Measurements from ENCODE around the gene CATSPER3. TPM values are rescaled to one million over a fixed set of nuclear protein-coding genes. Genes with fewer than 3 reads are reported as not detected.

Gene CATSPER3
- total RNA-seq, 4 donors from 2014 or later, result 0.22 to 1.9 (median 0.70) TPM

DNA sequence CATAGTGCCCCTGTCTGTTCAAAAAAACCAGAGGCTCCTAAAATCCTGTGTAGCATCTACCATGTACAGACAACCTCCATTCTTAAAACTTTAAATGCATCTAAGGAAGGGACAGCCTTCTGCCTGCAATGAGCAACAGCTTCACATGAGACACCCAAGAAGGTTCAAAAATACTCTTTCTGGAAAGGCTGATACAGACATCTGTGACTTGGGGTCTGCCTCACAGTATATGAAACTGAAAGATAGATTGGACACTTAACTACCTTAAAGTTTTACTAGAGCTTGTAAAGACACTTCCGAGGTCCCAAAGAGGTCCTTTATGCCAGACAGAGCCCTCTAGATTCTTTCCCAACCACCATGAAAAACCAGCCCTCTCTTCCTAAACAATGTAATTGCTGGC is 28.2 kb upstream of the CATSPER3 start:
- Histone ChIP-seq H3K36me3 (no peaks in the 10 kb centered on the region), H3K4me1 (peaks cover 9 to 22% of the 10 kb centered on the region in 2 donors), H3K27me3 (no peaks in the 10 kb centered on the region), H3K27ac (no peak overlapping the region), H3K9me3 (no peaks in the 10 kb centered on the region), H3K4me3 (no peak overlapping the region)
- no peak for TF ChIP-seq POLR2A (IDR thresholded peaks at IDR 0.05)
- TF ChIP-seq, protein P1, sequence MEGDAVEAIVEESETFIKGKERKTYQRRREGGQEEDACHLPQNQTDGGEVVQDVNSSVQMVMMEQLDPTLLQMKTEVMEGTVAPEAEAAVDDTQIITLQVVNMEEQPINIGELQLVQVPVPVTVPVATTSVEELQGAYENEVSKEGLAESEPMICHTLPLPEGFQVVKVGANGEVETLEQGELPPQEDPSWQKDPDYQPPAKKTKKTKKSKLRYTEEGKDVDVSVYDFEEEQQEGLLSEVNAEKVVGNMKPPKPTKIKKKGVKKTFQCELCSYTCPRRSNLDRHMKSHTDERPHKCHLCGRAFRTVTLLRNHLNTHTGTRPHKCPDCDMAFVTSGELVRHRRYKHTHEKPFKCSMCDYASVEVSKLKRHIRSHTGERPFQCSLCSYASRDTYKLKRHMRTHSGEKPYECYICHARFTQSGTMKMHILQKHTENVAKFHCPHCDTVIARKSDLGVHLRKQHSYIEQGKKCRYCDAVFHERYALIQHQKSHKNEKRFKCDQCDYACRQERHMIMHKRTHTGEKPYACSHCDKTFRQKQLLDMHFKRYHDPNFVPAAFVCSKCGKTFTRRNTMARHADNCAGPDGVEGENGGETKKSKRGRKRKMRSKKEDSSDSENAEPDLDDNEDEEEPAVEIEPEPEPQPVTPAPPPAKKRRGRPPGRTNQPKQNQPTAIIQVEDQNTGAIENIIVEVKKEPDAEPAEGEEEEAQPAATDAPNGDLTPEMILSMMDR (IDR thresholded peaks at IDR 0.05 in 4 of 5, conservative IDR thresholded peaks at IDR 0.05 in 1 of 5), result no peak
- in situ Hi-C loops (cut with MboI; ENCODE audit: low sequenced_read_pairs in 4 of 4) (no loop called here), intact Hi-C loops (cut with DNase I; ENCODE audit: low total_unique reads) (no loop called here)
- DNase-seq, result no peak
- no peak for ATAC-seq

DNA sequence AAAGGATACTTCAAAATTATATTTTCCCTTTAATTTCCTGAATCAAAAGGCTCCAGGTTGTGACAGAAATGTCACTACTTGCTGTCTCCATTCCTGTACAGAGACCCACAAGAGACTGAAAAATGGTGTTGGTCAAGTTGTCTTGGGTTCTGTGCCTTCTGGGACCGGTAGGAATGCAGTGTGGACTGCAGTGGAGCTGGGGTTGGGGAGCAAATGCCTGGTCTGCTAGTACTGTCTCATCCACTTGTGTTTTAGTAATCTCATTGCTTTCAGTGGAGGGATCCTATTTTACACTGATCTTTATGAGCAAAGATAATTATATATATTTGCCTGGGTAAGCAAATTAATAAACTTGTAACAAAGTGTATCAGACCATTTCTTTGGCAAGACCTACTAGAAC is 24.2 kb upstream of the CATSPER3 start:
- intact Hi-C loops (cut with DNase I; ENCODE audit: low total_unique reads), result no loop called here

DNA sequence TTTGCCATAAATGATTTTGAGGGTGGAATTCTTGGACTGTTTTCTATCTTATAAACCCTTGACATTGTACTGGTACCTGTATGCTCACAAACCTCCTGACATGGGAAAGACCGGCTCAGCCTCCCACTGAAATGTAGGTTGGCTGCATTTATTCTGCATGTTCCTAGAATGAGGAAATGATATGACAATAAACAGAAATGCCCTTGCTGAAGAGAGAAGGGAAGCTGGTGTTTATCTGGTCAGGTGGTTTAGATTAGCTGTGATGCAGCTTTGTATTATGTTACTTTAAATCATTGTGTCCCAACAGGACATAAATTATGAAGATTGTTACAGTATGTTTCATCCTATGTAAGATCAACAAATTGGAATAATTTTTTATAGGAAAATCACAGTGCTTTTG is 23.1 kb upstream of the CATSPER3 start:
- intact Hi-C loops (cut with DNase I; ENCODE audit: low total_unique reads), result no loop called here
- TF ChIP-seq, protein P1 (IDR thresholded peaks at IDR 0.05 in 4 of 5, conservative IDR thresholded peaks at IDR 0.05 in 1 of 5), result no peak
- no peak for TF ChIP-seq POLR2A (IDR thresholded peaks at IDR 0.05)
- DNase-seq (no peak), ATAC-seq (peak in 1 of 2 donors; percentile 51)
- no peak overlapping the region for H3K4me3 ChIP-seq
- no peaks in the 10 kb centered on the region for H3K27me3 ChIP-seq
- no peaks in the 10 kb centered on the region for H3K9me3 ChIP-seq
- peaks cover 20 to 30% of the 10 kb centered on the region in 2 donors for H3K4me1 ChIP-seq
- peak overlapping the region in 1 of 4 donors; percentile 41 for H3K27ac ChIP-seq
- H3K36me3 ChIP-seq, result no peaks in the 10 kb centered on the region
- in situ Hi-C loops (cut with MboI; ENCODE audit: low sequenced_read_pairs in 4 of 4), result no loop called here

More for the DNA sequence above, 24.2 kb upstream of the CATSPER3 start:
- ATAC-seq (no peak), DNase-seq (no peak)
- H3K36me3 ChIP-seq, result no peaks in the 10 kb centered on the region
- peaks cover 9 to 19% of the 10 kb centered on the region in 2 donors for H3K4me1 ChIP-seq
- no peaks in the 10 kb centered on the region for H3K27me3 ChIP-seq
- H3K4me3 ChIP-seq, result no peak overlapping the region
- in situ Hi-C loops (cut with MboI; ENCODE audit: low sequenced_read_pairs in 4 of 4), result no loop called here
- no peak overlapping the region for H3K27ac ChIP-seq
- H3K9me3 ChIP-seq, result no peaks in the 10 kb centered on the region
- TF ChIP-seq, protein P1 (IDR thresholded peaks at IDR 0.05 in 4 of 5, conservative IDR thresholded peaks at IDR 0.05 in 1 of 5), result no peak
- no peak for TF ChIP-seq POLR2A (IDR thresholded peaks at IDR 0.05)

DNA sequence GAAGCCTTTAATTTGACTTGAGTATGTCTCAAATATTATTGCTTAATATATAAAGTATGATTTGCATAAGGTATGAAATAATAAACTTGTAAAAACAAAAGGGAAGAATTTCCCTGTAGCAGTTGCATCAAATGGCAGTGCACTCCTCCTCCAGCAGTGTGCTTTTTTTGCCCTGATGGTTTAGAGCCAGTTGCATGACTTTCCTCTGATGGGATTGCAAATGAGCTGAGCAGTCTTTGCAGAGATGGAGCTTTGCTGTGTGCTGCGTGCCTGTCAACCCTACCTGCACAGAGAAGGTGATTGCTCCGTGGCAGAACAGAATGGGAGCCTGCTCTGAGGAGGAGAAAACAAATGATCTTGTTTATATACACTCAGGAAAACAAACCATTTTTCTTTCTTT is 22.7 kb upstream of the CATSPER3 start:
- H3K36me3 ChIP-seq, result no peaks in the 10 kb centered on the region
- DNase-seq, result no peak
- intact Hi-C loops (cut with DNase I; ENCODE audit: low total_unique reads) (no loop called here), in situ Hi-C loops (cut with MboI; ENCODE audit: low sequenced_read_pairs in 4 of 4) (no loop called here)
- no peaks in the 10 kb centered on the region for H3K9me3 ChIP-seq
- no peak for ATAC-seq
- H3K27me3 ChIP-seq, result no peaks in the 10 kb centered on the region
- H3K4me1 ChIP-seq, result peaks cover 23 to 34% of the 10 kb centered on the region in 2 donors
- no peak for TF ChIP-seq POLR2A (IDR thresholded peaks at IDR 0.05)
- TF ChIP-seq, protein P1 (IDR thresholded peaks at IDR 0.05 in 4 of 5, conservative IDR thresholded peaks at IDR 0.05 in 1 of 5), result no peak
- H3K4me3 ChIP-seq, result no peak overlapping the region
- no peak overlapping the region for H3K27ac ChIP-seq

DNA sequence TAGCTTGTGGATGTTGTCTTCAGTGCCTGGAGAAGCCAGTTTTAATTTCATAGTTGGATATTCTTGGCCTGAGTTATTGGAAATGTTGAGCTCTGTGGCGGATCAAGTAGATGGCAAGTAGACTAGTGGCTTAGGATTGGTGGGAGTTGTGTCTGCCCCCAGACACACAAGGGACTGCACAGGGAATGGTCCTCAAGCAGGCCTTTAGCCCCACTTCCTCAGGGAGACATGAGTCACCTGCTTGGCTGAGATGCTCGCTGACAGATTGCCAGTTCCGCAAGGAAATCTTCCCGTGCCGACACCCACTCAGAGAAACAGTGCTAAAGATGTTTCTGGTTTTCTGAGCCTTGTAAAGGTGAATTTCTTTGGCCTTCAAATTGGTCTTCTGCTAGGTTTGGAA is 18.8 kb upstream of the CATSPER3 start:
- Histone ChIP-seq H3K36me3 (no peaks in the 10 kb centered on the region), H3K9me3 (no peaks in the 10 kb centered on the region), H3K4me3 (no peak overlapping the region), H3K27me3 (no peaks in the 10 kb centered on the region), H3K27ac (peak overlapping the region; percentile 59 to 66 (median 60)), H3K4me1 (peaks cover 22 to 29% of the 10 kb centered on the region in 2 donors)
- intact Hi-C loops (cut with DNase I; ENCODE audit: low total_unique reads) (no loop called here), in situ Hi-C loops (cut with MboI; ENCODE audit: low sequenced_read_pairs in 4 of 4) (no loop called here)
- TF ChIP-seq POLR2A (IDR thresholded peaks at IDR 0.05), result no peak
- TF ChIP-seq, protein P1 (IDR thresholded peaks at IDR 0.05 in 4 of 5, conservative IDR thresholded peaks at IDR 0.05 in 1 of 5), result no peak
- DNase-seq, result peak; percentile 43 to 65
- peak; percentile 94 to 95 for ATAC-seq

Data from gastrocnemius medialis (tissue), 4 donors.